HG03378 (cell line): ENCODE data around the gene GRHL1.

ENCODE experiments used
- ATAC-seq: cut with Tn5 transposase; IDR thresholded peaks from one replicate; pipeline ENCODE4 v1.9.1; 2021; ENCODE audit warnings: mild to moderate bottlenecking, moderate library complexity; ENCODE audit not compliant: unreplicated experiment

GRHL1 gene

DNA sequence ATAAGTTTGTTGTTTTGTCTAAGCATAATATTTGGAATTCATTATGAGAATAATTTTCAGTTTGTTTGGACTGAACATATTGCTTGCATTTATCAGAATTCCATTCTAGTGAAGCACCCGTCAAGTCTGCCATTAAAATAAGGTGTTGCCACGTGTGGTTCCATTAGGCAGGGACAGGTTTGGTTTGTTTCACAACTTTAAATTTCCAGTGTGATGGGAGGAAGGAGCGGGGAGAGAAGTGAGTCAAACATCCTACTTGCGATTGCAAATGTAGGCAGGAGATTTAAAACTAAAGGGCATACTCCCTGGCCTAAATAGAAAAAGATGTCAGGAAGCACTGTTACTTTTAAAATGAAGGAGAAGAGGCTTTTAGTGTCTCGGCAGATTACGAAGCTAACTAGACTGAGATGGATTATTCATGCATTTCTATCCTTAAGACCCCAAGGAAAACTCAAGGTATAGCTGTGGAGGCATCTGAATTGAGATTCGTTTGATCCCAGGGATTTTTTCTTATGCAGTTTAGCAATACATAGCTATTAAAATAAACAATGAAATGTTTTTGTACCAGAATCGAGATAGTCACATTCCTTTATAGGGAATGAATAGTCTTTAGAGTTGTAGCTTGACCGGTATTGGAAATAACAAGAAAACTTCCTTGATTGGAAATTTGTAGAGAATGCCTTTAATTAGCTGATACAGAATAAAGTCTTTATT, 19.8 kb downstream of the GRHL1 start:
- ATAC-seq: no peak

DNA sequence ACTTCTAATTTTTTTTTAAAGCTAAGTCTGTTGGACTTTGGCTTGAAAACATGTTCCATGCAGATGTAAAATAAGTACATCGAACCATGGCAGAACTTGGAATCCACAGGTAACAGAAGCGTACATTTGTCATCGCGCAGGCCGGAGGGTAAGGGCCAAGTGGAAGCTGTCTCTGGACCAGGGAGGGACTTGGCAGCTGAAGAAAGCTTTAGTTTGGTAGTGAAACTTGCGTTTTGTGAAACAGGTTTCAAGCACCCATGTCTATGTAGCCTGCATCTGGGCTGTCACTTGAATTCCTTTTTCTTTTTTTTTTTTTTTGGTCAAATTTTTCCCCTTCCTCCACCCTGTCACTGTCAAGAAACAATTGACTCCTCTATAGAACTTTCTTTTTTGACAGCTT, 20.4 kb downstream of the GRHL1 start:
- ATAC-seq: no peak

DNA sequence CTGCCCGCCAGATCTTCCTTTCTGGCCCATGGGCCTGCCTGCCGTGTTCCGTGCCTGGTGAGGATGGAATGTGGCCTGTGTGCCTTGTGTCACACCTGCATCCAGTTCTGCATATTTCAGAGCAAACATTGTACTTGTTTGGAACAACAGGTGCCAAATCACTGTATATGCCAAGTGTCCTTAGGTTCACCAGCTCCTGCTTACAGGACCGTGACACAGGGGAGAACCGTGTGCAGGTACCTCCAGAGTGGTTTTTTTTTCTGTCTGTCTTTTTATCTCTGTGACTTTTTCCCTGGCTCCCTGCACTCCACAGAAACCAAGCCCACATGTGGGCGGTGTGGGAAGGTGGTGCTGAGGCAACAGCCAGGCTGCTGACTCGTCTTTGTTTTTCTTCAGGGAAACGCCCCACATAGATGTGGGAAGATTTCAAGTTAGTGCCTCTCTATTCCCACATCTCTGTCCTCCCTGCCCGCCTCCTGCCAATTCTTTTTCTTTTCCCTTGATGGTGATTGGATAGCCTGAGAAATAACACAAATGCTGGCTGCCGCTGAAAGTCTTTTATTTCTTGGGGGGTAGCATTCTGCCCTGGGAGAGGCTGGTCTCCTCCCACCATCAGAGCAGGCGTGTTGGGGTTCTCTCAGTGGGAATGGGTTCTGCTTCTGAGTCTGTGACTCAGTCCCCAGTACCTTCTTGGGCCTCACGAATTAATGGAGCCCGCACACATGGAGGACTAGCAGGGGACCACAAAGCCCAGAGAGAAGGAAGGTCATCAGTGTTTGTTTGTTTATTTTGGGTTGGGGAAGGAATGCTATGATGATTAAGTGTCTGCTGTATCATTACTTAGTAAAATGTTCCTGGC, 21.4 kb downstream of the GRHL1 start:
- no peak for ATAC-seq

DNA sequence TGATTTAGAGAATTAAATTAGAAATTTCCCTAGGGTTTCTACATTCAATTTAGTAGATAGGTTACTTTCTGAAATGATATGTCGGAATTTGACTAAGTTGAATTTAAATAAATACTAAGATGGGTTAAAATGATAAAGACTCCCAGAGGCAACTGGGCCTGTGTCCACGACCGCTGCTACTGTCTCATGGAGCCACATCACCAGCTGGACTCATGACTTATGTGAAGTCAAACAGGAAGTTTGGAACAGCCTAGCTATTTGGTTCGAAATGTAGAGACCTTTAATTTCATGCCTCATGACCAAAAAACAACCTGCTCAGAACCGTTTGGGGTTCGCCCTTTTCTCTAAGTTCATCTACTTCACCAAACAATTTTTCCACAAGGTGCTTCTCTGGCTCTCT, 22.2 kb downstream of the GRHL1 start:
- no peak for ATAC-seq

DNA sequence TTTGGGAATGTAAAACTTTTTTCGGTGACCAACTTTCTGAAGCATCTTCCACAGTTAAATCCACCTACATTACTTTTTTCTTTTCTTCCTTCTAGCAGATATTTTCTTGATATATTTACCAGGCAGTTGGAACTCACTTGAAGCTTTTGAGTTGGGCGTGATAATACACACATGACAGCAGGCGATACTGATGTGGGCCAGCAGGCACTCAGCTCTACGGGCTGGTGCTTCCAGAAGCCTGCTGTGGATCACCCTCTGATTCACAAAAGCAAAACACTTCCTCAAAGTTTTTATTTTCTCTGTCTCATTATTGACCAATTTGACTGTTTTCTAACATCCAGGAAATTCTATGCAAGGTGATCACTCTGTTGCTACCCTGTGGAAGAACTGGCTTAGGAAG, 22.9 kb downstream of the GRHL1 start:
- ATAC-seq: no peak

DNA sequence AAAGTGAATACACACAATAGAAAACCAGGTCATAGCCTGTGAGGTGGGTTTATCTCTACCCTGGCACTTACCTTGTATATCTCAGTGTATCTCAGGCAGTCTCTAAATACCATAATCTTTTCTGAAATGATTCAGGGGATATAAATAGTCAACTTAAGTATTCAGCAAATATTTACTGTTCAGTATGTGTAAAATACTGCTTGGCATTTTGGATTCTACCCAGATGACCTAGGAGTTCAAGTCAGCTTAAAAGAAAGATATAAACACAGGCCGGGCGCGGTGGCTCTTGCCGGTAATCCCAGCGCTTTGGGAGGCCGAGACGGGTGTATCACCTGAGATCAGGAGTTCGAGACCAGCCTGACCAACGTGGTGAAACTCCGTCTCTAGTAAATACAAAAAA, 23.8 kb downstream of the GRHL1 start:
- ATAC-seq: no peak

DNA sequence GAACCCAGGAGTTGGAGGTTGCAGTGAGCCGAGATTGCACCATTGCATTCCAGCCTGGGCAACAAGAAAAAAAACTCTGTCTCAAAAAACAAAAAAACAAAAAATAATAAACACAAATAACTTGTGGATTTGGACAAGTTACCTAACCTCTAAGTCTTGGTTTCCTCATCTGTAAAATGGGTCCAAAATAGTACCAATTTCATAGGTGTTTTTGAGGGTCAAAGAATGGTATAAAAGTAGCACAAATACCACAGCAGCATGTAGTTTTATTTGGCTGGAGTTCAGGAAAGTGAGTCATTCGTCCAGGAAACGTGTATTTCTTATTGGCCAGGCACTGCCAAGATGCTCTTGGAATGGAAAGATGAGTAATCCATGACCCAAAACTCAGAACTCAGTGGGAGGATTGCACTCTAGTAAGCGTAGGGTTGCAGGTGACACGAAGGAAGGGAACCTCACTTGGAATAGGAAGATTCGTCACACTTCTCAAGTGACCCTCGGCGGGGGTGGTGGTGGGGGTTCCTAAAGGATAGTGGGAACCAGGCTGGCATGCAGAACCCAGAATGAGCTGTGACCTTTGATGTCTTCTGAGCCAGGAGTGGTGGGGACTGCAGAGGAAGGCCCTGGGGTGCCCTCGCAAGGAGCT, 24.4 kb downstream of the GRHL1 start:
- no peak for ATAC-seq

DNA sequence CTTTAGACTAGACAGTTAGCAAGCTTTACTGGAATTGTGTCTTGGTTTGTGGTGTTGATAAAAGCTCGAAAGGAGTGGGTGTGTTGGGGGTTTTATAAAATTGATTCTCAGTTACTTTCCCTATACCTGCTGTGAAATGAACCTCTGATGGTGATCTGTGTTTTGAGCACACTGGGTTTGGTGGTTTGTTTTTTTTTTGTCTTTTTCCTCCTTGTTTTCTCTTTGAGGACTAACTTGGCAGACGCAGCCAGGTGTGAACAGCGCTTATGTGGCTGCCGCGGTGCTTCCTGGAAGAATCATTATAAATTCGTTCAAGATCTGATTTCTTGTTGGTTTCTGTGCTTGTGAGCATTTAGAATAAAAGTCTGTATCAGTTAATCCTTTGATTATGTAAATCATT, 28.5 kb downstream of the GRHL1 start:
- ATAC-seq: no peak

DNA sequence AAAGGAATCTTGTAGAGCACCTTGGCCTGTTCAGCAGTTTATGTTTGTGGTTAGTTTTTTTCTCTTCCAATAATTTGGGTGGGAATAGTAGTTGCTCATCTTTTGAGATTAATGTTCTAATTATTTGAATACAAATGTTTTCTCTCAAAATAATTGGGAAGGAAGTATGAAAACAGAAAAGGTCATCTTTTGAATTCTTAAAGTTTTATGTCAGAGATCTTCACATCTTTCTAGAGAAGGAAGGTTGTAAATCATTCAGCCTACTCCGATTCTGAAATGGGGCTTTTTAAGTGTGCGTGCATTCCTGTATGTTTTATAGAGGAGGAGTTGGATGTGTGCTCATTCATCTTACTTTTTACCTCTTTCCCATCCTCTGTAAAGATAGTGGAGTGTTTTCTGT, 29.0 kb downstream of the GRHL1 start:
- ATAC-seq: no peak

DNA sequence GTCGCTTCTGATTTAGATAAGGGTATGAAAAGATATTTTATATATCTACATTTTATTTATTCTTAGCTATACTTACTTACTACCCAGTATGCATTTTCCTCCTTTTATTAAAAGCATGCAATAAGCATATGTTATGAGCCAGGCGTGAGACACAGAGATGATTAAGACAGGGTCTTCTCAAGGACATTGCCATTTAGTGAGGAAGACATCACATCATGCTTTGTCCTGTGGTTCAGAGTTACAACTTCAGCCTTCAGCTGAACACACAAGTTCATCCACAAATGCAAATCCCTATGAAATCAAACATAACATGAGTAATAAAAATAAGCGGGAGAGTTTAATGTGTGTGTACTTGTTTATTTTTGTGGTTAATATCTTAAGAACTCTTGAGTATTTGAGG, 30.2 kb downstream of the GRHL1 start:
- no peak for ATAC-seq

DNA sequence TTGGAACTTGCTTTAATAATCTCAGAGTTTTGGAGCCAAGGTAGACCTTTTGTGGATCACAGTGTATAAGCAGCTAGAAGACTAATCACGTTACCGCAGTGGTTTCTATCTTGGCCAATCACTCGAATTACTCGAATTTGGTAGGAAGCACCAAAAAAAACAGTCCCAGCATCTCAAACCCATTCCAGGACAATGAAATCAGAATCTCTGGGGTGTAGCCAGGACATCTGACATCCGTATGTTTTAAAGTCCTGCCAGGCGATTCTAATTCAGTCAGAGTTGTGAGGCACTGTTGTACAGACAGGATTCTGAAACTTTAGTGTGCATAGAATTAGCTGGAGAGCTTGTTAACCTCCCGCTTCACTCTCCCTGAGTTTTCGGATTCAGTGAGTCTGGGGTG, 30.8 kb downstream of the GRHL1 start:
- no peak for ATAC-seq

DNA sequence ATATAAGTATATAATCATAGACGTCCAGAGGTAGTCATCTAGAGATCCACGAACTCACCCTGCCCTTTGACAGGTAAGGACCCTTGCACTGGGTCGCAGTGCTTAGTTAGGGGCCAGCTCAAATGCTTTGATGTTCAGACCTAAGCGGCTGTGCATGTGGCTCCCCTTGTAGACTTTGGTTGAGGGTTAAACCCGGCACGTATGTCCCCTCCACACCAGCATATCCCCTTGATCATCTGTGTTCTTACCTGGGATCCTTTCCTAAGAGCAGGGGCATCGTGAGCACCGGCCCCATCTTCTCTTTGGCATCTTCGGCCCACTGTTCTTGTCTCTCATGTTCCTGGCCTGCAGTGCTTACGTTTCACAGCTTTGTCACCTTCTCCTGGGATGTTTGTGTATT, 31.4 kb downstream of the GRHL1 start:
- ATAC-seq: no peak

DNA sequence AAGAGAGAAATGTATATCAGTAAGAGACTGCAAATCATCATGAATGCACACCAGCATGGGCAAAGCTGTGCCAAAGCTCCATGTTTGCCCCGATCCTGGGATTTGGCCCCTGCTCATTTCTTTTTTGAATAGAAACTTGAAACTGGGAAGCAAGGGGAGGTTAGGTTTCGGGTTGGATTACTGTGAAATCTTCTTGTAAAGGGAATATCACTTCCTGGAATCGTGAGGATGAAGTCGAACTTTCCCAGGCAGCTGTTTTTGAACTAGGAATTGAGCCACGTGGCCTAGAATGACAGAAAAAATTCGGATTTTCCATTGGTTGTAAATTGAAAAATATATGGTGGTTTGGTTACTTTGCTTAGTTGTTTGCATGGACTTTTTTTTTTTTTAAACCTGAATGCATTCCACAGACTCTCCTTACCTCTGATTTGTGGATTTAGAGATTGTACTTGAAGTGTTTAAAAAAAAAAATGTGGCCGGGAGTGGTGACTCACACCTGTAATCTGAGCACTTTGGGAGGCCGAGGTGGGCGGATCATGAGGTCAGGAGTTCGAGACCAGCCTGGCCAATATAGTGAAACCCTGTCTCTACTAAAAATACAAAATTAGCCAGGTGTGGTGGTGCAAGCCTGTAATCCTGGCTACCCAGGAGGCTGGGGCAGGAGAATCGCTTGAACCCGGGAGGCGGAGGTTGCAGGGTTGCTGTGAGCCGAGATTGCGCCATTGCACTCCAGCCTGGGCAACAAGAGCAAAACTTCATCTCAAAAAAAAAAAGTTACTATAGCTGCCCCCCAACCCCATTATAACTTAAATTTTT, 32.1 kb downstream of the GRHL1 start:
- no peak for ATAC-seq

DNA sequence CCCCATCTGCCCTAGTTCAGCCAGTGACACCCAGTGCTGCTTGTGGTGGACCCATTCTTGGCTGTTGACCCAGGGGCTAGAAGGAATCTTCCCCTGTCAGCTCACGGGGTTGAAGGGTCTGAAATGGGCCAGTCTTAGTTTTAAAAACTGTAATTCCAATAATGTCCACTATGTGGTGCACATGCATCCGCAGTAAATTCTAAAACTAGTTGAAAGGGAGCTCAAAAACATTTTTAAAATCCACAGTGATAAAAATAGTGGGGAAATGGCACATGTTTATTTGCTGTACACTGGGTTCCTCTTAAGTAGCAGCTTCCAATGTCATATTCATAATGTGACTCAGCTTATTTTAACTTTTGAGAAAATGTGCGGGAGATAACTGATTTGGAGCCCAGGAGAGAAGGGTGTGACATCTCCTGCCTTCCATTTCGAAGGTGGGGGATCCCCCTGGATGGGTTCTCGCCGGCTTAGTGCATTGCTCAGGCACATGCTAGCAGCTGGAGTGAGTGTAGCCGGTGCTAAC, 32.8 kb downstream of the GRHL1 start:
- ATAC-seq: no peak

DNA sequence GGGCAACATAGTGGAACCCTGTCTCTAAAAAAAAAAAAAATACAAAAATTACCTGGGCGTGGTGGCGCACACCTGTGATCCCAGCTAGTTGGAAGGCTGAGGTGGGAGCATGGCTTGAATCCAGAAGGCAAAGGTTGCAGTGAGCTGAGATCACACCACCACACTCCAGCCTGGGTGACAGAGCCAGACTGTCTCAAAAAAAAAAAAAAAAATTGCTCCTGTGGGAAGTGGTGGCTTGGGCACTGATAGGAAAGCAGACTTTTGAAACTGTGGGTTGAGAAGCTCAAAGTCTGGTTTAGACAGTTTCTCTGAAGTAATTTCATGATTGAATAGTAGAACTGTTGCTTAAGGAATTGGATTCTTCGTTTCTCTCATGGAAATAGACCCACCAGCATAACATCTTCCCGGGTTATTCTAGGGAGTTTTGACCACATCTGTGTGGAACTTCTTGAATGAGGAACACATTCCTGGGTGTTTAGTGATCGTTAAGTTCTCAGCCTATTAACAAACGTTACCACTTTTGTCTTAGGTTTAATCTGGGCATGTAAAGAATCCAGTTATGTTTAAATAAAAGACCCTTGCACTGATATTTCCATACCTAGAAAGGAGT, 33.5 kb downstream of the GRHL1 start:
- ATAC-seq: no peak

DNA sequence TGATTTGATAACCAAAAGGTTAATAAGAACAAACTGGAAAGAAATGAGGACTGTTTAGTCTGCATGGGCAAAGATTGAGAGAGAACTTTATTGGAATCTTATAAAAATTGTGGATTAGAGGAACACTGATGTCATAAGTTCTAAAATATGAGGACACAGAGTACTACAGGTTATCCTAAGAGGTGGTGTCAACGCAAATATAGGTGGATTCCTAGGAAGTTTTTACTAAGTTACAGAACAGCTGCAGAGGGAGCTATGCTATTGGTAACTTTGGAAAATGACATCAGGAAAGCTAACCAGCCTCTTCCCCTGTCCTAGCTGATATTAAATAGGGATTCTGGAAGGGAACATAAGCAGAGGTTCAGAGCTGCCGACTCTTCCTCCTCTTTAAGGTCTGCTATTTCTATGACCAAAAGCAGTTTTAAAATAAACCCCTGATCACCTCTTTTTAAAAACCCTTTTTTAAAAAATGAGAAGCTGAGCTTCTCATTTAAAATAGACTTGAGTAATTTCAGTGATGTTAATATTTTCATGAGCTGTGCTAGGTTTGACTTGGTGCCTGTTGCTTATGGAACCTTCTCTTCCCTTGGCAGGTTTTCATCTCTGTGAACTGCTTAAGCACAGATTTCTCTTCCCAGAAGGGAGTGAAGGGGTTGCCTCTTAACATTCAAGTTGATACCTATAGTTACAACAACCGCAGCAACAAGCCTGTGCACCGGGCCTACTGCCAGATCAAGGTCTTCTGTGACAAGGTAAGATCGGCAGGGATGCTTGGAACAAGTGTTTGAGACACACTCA, 34.2 kb downstream of the GRHL1 start:
- no peak for ATAC-seq

DNA sequence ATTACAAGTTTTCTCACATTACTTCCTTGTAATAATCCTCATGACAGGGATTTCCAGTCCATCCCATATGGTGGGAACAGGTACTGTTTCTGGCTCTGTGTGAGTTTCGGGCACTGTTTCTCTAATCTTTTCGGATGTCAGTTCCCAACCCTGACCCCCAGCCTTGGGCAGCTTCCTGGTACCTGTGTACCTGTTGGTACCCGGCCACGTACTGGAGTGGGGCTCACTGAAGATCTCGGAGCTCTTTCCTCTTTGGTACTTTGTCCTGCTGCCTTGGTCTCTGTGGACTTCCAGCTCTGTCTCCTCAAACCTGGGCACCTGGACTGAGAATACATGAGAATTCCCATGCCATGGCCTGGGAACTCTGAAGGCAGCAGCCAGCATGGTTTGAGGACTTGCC, 36.8 kb downstream of the GRHL1 start:
- ATAC-seq: no peak

DNA sequence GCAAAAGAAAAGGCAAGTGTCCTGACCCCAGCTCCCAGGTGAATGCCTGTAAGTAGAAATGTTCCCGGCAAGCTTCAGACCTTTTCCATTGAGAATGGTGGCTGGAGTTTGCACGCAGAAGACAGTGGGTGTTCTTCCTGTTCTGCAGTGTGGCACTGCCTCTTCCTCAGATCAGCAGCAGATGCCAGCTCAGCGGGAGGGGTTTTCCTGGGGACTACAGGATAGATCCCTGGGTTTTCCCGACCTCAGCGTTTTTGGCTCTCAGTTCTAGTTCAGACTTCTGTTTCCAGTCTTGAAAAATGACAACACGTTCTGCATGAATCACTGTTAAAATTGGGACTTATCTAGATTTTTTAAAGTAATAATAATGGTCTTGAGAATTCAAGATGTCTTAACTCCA, 39.2 kb downstream of the GRHL1 start:
- no peak for ATAC-seq

DNA sequence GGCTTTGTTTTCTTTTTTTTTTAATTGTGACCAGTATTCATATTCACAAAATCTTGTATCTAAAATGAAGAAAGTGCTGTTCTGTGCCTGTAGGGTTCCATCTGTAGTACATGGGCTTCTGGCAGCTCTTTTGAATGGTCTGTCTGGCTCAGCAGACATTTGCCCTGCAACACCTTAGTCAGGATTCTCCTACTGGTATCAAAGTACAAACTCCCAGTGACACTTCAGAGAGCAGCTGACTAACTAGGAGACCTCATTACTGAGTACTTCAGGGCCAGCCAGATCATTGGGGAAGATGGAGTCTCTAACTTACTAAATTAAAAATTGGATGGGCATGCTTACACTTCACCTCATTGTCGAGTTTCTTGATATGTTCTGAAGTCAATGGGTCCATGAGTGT, 39.7 kb downstream of the GRHL1 start:
- no peak for ATAC-seq

DNA sequence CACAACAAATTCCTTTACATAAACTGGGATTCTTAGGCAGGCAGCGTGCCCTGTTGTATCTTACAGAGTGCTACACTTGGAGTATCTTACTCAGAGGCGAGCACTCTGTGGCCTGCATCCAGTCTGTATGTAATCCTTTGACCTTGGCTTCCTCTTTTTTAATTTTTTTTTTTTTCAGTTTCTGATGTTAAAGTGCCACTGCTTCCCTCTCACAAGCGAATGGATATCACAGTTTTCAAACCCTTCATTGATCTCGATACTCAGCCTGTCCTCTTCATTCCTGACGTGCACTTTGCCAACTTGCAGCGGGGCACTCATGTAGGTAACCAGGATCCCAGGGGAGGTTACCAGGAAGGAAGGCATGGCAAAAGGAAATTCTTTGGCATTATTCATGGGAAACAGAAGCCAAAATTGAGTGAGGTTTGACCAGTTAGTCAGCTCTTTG, 40.4 kb downstream of the GRHL1 start:
- ATAC-seq: no peak
